ENCODE data around the gene DOCK7.

DOCK7 gene

GRCh38 chr1:62628506-62628905, 59.7 kb downstream of the DOCK7 start:
- TF ChIP-seq CTCF (IDR thresholded peaks at IDR 0.05; ENCODE audit: low read length), result no peak
- TF ChIP-seq EZH2 (optimal IDR thresholded peaks at IDR 0.05; ENCODE audit: low read depth, low read length), result no peak
- no peak for TF ChIP-seq EZH2phosphoT487 (IDR thresholded peaks at IDR 0.05; ENCODE audit: low read length)
- Histone ChIP-seq H3K9me3 (replicated peaks; ENCODE audit: insufficient read depth, low read length) (no peaks in the 10 kb centered on the region), H3K9me2 (replicated peaks; ENCODE audit: insufficient read depth, low read length) (no peaks in the 10 kb centered on the region), H4K20me1 (ENCODE audit: insufficient read depth, low read length) (no peaks in the 10 kb centered on the region), H3K4me1 (ENCODE audit: low read length) (no peaks in the 10 kb centered on the region), H3K36me3 (replicated peaks; ENCODE audit: insufficient read depth, low read length) (no peaks in the 10 kb centered on the region), H3K9ac (ENCODE audit: low read length) (no peak overlapping the region), H3K27me3 (replicated peaks; ENCODE audit: insufficient read depth, low read length) (no peaks in the 10 kb centered on the region), H3F3A (ENCODE audit: insufficient read depth, low read length) (no peaks in the 10 kb centered on the region), H3K4me2 (ENCODE audit: low read depth, low read length) (no peak overlapping the region), H2AFZ (ENCODE audit: low read length) (no peak overlapping the region), H3K27ac (ENCODE audit: low read length) (no peak overlapping the region), H3K4me3 (ENCODE audit: low read length) (no peak overlapping the region), H3K79me2 (ENCODE audit: low read length) (no peaks in the 10 kb centered on the region)
- DNase-seq, result no peak

- no peak for TF ChIP-seq EZH2 (optimal IDR thresholded peaks at IDR 0.05; ENCODE audit: low read depth, low read length)
- TF ChIP-seq EZH2phosphoT487 (IDR thresholded peaks at IDR 0.05; ENCODE audit: low read length), result no peak
- TF ChIP-seq CTCF (IDR thresholded peaks at IDR 0.05; ENCODE audit: low read length), result no peak
- no peak overlapping the region for H2AFZ ChIP-seq (ENCODE audit: low read length)
These were observed 62.8 kb downstream of the DOCK7 start for GRCh38 chr1:62625415-62625814.

GRCh38 chr1:62621907-62622306, 66.3 kb downstream of the DOCK7 start:
- Histone ChIP-seq H3K36me3 (replicated peaks; ENCODE audit: insufficient read depth, low read length) (no peaks in the 10 kb centered on the region), H3K9me3 (replicated peaks; ENCODE audit: insufficient read depth, low read length) (no peaks in the 10 kb centered on the region), H3K79me2 (ENCODE audit: low read length) (no peaks in the 10 kb centered on the region), H4K20me1 (ENCODE audit: insufficient read depth, low read length) (no peaks in the 10 kb centered on the region), H3K27ac (ENCODE audit: low read length) (no peak overlapping the region), H3F3A (ENCODE audit: insufficient read depth, low read length) (no peaks in the 10 kb centered on the region), H3K9ac (ENCODE audit: low read length) (no peak overlapping the region), H3K27me3 (replicated peaks; ENCODE audit: insufficient read depth, low read length) (no peaks in the 10 kb centered on the region), H3K4me1 (ENCODE audit: low read length) (no peaks in the 10 kb centered on the region), H3K4me2 (ENCODE audit: low read depth, low read length) (no peak overlapping the region), H3K9me2 (replicated peaks; ENCODE audit: insufficient read depth, low read length) (no peaks in the 10 kb centered on the region), H3K4me3 (ENCODE audit: low read length) (no peak overlapping the region), H2AFZ (ENCODE audit: low read length) (no peak overlapping the region)
- TF ChIP-seq EZH2phosphoT487 (IDR thresholded peaks at IDR 0.05; ENCODE audit: low read length), result no peak
- TF ChIP-seq EZH2 (optimal IDR thresholded peaks at IDR 0.05; ENCODE audit: low read depth, low read length), result no peak
- no peak for TF ChIP-seq CTCF (IDR thresholded peaks at IDR 0.05; ENCODE audit: low read length)
- no peak for DNase-seq

More at GRCh38 chr1:62625415-62625814, 62.8 kb downstream of the DOCK7 start:
- Histone ChIP-seq H3K9ac (ENCODE audit: low read length) (no peak overlapping the region), H3K27ac (ENCODE audit: low read length) (no peak overlapping the region), H3K4me2 (ENCODE audit: low read depth, low read length) (no peak overlapping the region), H3K27me3 (replicated peaks; ENCODE audit: insufficient read depth, low read length) (no peaks in the 10 kb centered on the region), H3F3A (ENCODE audit: insufficient read depth, low read length) (no peaks in the 10 kb centered on the region), H3K4me3 (ENCODE audit: low read length) (no peak overlapping the region), H4K20me1 (ENCODE audit: insufficient read depth, low read length) (no peaks in the 10 kb centered on the region), H3K79me2 (ENCODE audit: low read length) (no peaks in the 10 kb centered on the region), H3K9me3 (replicated peaks; ENCODE audit: insufficient read depth, low read length) (no peaks in the 10 kb centered on the region), H3K9me2 (replicated peaks; ENCODE audit: insufficient read depth, low read length) (no peaks in the 10 kb centered on the region), H3K36me3 (replicated peaks; ENCODE audit: insufficient read depth, low read length) (no peaks in the 10 kb centered on the region), H3K4me1 (ENCODE audit: low read length) (no peaks in the 10 kb centered on the region)
- no peak for DNase-seq
